NK-92 (cell line): ENCODE measurements around the gene KCNIP4.

Experiments used
- DNase-seq: peaks from one replicate; lab custom pipeline; 2025; ENCODE audit not compliant: unreplicated experiment; lab: John Stamatoyannopoulos, UW

KCNIP4 gene

DNA sequence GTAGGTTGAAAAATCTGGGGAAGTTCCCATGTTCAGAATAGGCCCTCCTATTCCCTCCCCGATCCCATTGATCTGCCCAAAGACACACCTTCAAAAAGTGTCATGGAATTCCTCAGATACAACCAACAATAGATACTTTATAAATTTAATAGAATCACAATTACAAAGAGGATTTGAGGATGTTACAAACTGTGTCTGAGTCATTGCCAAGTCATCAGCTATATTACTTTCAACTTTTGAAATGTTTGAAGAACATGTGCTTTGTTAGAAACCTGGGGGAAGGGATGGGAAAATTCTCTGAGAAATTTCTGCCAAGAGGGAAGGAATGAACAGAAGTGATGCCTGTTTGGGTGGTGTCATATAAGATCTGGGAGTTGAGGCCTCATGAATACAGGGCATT is 46.7 kb downstream of the KCNIP4 start:
- no peak for DNase-seq

DNA sequence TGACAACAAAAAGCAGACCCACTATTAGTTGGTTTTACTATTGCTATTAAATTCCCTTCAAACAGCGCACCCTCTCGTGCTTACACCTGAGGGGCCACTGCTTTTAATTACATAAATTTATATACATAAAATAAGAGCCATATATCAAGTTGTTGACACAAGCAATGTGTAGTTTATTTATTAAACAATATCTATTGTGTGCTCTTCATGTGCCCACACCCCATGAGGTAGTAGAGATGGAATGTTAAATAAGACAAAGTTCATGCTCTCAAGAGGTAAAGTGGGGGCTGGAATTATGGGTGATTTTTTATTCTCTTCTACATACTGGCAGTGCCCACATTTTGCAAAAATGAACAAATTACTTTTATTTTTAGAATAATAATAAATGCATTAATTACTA is 47.3 kb downstream of the KCNIP4 start:
- no peak for DNase-seq

DNA sequence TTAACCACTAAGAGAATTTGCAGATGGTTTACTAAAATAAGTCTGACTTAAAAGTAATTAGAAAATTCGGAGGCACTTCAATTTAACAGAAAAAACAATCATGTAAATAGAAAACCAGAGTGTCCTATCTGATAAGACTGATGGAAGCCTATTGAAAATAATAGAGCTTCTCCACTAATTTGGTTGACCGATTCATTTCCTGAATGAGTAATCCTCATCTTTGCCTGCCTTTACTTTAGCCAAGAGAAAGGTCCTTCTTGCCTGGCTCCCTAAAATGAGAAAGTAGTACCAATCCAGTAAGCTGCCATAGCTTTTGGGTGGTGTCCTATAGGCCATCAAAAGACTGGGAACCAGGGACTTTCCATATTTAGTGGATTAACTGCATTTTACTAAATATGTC is 48.4 kb downstream of the KCNIP4 start:
- no peak for DNase-seq

DNA sequence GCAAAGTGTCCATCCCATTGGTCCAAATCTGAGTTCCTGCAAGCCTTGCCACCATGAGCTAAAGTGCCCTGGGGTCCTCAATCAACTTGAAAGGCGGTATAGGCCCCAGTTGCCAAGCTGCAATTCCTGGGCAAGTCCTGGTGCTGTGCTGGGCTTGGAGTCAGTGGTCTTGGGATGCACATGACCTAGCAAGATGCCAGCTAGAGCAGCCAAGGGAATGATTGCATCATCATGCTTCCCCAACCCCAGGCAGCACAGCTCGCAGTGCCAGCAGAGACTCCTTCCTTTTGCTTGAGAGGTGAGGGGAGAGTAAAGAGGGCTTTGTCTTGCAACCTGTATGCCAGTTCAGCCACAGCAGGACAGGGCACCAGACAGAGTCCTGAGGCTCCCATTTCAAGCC is 50.5 kb downstream of the KCNIP4 start:
- no peak for DNase-seq

DNA sequence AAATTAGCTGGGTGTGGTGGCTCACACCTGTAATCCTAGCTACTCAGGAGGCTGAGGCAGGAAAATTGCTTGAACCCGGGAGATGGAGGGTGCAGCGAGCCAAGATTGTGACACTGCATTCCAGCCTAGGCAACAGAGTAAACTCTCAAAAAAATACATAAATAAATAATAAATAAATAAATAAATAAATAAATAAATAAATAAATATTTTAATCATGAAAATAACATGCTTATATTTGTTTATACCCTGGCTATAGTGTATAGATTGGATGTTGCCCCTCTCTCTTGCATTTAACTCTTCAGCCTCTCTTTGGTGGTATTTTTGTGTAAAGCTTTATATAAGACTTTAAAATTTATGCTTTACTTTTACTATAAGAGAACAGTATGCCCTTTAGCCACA is 51.8 kb downstream of the KCNIP4 start:
- DNase-seq: no peak

DNA sequence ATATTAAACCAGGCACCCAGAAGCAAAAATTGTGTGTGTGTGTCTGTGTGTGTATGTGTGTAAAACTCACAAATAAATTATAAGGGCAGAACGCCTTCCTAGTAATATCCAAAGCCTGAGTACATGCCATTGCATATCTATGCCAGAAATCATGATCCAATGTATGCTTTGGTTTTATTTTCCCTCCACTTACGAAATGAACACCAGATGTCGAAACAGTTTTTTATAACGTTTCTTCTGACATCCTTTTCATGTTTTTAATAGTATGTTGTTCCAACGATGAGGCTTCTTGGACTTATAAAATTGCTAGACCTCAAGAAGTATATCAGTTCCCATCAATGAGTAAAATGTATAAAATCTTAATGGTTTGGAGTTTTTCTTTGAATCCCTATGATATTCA is 55.4 kb downstream of the KCNIP4 start:
- DNase-seq: no peak

DNA sequence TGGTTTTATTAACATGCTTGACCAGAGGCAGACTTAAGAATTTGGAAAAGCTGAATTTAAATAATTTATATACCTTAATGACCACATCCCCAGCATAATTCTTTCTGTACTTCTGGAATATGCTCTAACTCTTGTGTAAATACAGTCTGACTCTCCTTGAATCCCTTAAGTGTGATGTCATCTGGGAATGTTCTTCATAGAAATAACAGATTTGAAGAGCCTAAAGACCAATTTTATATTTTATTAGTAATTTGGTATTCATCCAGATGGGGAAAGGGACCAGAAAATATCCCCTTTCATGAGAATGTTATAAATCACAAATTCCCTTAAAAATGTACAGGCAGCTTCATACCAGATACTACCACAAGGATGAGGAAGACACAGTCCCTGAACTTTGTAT is 58.3 kb downstream of the KCNIP4 start:
- DNase-seq: no peak

DNA sequence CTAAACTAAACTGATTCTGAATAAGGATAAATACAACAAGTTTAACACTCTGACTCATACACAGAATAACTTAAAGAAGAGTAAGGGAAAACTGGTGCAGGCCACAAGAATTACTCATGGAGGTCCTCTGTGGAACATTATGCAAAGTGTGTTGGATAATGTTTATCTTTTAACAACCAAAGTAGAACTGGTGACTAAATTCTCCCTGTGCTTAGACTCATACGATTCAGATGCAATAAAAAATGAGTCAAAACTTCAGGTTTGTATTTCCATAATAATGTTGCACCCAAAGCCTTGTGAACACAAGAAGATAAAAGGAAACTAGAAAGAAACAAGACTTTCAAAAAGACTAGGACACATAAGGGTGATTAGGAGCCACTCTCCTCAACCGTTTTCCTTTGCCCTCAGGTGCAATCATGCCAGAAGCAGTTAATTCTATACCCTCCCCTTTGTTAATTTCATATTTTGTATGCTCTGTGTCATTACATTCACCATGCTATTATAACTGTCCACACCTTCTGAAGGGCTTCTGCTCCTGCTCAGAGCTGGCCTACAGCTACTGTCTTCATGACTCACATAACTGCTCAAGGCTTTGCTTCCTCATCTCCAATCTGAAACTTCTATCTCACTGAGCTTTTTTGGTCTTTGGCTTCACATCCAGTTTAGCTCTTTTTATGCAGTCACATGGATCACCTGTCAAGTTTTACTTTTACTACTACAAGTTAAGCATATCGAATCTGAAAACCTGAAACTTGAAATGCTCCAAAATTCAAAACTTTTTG is 60.2 kb downstream of the KCNIP4 start:
- DNase-seq: no peak

DNA sequence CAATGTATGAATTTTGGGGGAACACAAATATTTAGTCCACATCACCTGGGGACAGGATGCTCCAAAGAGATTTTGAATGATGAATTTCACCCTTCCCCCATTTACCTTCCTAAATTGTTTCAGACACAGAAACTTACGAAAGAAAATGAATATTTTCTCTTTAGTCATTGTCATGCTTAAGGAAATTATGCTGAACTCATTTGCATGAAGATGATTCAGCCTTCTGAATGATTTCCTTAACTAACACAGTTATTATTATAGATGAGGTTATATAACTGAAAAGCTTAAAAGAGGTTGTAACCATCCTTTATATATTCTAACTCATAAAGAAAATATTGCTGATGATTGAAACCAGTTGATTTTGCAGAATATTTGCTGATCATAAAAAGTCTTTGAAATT is 61.1 kb downstream of the KCNIP4 start:
- no peak for DNase-seq

DNA sequence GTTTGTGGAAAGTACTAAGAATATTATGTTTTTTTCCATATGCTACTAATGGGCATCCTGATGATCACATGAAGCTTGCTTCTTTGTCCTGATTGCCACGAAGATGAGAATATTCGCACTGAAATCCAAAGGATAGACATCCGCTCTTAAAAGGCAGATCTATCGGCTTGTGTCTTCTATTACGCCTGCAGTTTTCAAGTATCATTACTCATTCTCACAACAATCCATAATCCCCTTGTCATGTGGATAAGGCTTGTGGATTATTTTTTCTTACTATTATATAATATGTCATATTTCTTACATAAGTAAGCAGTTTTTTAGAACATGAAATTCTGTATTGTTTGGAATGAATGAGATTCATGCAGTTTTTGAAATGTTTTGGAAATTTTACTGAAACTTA is 62.8 kb downstream of the KCNIP4 start:
- no peak for DNase-seq

DNA sequence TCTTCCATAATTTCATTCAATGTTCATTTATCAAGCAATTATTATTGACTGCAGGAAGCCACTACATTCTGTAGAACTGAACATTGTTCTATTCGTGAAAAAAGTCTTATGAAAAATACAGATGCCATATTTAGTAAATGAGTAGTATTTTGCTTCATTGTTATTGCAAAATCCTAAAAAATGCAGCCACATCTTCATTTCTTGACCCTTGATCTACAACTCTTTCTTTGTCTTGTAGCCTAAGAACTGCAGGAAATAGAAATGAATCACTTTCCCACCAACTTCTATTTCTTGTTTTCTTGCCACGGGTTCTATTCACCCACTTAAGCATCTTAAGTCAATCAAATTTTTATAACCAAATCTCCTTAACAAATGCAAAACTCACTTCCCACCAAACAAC is 63.3 kb downstream of the KCNIP4 start:
- no peak for DNase-seq

DNA sequence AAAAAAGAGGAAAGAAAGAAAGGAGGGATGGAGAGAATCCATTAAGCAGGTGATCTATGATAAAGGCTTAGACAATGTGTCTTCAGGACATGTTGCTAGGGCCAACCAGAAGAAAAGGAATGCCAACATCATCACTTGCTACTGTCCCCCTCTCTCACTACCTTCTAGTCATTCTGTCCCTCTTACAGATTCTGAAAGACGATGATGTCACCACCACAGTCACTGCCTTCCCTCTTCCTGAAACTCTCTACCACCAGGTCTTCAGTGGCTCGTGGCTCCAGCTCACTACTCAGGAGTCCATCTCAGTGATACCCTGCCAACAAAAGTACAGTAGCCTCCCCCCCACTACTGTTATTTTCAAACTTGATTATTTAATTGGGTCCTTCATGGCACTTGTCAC is 64.0 kb downstream of the KCNIP4 start:
- DNase-seq: no peak

DNA sequence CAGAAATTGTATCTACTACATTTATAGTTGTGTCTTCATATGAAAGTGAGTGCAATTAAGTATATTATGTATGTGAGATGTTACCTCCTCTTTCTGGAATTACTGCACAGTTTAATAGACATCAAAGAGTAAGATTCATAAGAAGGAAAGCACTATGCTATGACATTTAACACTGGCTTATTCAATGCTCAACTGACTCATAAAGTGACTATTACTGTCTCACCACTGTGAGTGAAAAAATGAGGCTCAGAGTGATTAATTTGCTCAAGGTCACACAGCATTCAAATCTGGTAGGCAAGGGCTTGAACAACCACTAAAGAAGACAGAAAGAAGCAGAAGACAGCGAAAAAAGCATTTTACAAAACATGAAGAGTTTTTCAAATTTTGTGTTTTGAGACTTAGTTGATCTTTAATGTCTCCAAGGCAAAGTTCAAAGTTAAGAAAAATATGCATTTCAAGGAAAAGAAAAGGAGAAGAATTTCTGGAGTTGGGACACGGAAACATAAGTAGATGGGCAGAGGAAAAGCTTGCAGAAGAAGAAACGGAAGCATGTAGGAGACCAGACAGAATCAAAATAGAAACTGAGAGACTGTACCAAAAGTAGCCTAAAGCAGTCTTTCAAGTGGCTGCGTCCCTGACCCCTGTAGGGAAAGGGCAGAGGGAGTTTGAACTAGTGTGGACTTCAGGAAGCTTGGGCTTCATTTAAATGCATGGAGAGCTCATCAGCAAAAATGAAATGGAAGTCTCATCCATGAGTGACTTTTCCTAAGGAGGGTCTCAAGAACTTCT is 66.3 kb downstream of the KCNIP4 start:
- DNase-seq: no peak

DNA sequence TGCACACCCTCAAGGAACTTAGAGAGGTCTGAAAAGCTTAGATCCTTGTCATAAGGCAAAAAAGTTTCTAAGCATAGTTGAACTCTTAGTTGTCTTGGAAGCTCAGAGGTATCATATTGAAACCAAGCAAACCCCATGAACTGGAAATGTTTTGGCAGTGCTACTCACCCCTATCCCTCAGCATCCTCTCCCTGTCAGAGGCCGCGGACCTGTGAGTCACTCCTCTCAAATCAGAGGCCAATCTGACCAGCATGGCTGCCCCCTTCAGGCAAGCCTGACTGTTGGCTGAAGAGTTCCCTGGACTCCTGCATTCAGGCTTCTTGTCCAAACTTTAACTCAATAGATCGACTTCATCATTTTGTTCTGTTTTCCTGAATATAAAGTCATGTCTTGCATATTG is 69.4 kb downstream of the KCNIP4 start:
- DNase-seq: no peak

DNA sequence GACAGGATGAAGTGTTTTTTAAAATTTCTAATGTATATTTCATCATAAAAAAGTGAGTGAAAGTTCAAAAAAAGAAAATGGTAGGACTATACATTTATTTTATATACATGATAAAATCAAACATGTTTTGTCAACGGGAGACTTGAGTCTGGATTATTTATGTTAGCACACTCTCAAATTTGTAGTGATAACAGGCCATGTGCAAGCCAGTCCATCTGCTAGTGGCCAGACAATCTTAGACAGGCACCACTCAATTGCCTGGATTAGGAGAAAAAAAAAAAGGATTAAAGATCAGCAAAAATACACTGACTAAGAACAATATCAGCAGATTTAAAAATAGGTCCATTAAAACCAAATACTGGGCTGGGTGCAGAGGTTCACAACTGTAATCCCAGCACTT is 71.9 kb downstream of the KCNIP4 start:
- DNase-seq: no peak

DNA sequence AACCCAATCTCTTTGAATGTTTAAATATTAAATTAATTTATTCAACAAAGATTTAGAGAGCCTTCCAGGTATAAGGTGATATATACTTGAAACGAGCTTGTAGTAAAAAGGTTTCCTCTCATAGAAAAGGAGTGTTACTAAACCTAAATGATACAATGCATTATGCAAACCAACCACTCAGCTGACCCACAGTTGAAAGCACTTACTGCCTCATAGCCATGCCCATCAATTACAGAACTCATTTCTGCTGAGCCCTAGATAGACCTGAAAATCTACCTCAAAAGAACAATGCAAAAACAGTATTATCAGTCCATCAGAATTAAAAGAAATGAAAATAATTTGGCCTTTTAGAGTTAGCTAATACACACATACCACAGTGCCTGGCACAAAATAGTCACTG is 75.4 kb downstream of the KCNIP4 start:
- no peak for DNase-seq

DNA sequence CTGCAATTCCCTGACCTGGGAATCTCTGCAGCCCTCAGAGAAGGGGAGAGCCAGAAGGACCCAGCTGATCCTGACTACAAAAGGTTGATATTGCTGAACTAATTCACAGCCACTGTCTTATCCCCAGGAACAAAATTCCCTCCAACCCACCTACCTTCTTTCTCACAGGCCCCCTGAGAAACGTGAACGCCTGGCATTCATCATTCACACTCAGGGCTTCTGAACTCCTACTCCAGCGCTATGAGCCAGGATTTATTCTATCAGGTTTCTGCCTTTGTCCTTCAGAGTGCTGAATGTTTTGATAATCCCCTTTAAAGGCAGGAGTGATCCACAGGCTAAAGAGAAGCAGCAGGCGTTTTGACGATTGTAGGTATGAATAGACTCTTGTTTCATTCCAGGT is 76.5 kb downstream of the KCNIP4 start:
- DNase-seq: no peak

DNA sequence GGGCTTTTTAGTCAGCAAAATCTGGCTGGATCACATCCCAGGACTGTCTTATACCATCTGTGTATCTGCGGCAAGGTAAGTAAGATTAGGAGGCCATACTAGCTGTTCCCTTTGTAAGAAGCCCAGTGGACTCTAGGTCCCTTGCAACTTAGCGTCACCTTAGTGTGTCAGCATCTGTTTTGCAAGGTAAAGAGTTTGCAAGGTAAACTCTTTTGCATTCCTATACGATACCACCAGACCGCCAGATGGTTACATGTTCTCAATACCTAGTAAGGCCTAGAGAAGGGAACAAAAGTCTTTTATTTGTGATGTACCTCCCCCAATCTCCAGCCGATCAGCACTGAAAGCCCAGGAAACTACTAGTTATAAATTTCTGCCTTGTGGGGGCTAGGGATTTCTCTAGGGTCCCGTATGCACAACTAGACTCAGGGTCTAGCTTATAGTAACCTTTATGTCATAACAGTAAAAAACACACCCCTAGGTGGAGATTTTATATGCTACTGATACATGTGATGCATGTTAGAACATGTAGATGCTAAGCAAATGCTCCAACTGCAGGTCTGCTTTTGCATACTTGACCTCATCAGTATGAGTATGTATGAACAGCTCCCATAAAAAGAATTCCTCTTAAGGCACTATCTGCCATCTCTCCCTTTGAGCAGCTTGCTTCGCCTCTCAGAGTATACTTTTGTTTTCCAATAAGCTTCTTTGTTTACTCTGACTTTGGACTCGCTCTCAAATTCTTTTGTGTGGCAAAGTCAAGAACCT is 78.4 kb downstream of the KCNIP4 start:
- DNase-seq: no peak

DNA sequence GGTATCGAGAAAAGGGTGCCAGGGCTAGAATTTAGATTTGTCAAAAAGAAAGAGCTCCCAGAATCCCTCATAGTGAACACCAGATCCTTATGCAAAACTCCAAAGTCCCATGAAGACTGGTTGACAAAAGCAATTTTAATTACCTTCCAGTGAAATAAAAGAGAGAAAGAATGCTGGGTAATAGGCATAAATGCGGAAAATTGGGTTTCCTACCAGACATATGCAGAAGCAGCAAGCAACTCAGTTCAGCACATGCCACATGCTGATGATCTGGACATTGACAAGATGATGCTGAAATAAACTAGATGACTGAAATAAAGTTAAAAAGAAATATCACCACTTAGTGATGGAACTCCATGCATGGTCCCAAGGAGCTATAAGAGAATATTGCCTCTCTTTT is 83.9 kb downstream of the KCNIP4 start:
- DNase-seq: no peak

DNA sequence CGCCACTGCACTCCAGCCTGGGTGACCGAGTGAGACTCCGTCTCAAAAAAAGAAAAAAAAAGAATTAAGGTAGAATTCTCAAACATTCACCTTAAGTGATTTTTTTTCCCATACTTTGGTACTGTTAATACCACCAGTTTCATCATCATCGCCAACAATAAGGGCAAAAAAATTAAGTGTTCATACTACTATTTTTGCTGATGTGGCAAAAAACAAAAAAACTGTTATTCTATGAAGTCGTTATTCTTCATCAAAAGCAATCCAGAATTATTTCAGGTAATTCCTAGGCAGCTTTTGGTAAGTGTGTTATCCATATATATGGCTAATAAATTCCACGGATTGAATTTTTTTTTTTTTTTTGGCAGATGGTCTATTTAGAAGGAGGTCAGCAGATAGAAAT is 85.7 kb downstream of the KCNIP4 start:
- DNase-seq: no peak

DNA sequence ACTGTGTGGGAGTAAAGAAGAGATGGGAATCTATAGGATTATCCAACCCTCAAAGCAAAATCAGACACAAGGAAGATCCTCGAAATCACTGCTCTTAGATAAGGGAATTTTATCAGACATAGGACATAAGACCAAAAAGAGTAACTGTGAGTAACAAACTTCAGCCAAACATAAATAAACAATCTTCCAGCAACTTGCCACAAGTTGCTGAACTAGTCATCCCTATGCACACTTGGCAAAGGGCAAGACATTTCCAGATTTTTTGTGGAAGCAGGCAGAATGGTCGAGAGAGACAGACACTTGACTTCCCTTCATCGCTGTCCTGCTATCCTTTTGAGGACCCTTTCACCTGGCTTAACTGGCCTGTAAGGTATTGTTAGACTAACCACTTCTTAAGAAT is 89.6 kb downstream of the KCNIP4 start:
- no peak for DNase-seq

DNA sequence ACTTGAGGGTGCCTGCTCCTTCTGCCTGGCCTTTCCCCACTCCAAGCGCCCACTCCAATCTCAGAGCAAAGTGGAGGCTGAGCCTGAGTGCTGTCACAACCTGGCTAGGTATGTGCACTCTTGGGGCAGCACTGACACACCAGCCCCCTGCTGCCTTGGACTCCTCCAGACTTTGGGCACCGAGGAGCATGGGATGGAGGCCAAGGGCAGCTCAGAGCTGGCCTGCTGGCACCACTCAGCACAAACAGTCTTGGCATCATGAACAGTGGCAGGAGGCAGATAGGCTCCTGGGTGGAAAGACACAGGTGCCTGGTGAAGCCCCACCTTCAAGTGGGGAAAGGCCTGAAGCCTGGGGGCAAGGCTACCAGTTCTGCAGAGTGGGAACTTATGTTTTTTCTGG is 91.8 kb downstream of the KCNIP4 start:
- DNase-seq: no peak
